Heart right ventricle (tissue), 16 donors: Measurements from ENCODE around the gene FAM151B. TPM values are rescaled to one million over a fixed set of nuclear protein-coding genes. Genes with fewer than 3 reads are reported as not detected.

Source experiments
- ATAC-seq, 8 donors: fragments of 200-7000 bp; cut with Tn5 transposase; one replicate each; pipeline ENCODE4 v1.9.1; 2020; ENCODE audit warnings: mild to moderate bottlenecking in 8 of 8, moderate library complexity in 8 of 8, moderate number of reproducible peaks in 1 of 8
- DNase-seq, 2 donors: peaks; one replicate each; pipeline ENCODE4 v3.0.0-alpha.2; 2020
- H3K27ac ChIP-seq, 10 donors: fragments of 200-600 bp; sonication (generic) in 2 of 10; one replicate each; pipeline versions ENCODE4 v1.5.0 to v1.8.0; 2020 to 2022; ENCODE audit warnings: mild to moderate bottlenecking in 3 of 10
- H3K27me3 ChIP-seq, 7 donors: fragments of 200-600 bp; one replicate each; pipeline ENCODE4 v1.8.0; 2021 to 2022; ENCODE audit warnings: mild to moderate bottlenecking in 2 of 7
- H3K36me3 ChIP-seq, 9 donors: fragments of 200-600 bp; sonication (generic) in 1 of 9; one replicate each; pipeline versions ENCODE4 v1.5.0 to v1.8.0; 2020 to 2022; ENCODE audit warnings: mild to moderate bottlenecking in 2 of 9
- H3K4me1 ChIP-seq, 9 donors: fragments of 200-600 bp; sonication (generic) in 1 of 9; one replicate each; pipeline versions ENCODE4 v1.5.0 to v1.8.0; 2020 to 2022; ENCODE audit warnings: mild to moderate bottlenecking in 4 of 9
- H3K4me3 ChIP-seq, 10 donors: fragments of 200-600 bp; sonication (generic) in 2 of 10; one replicate each; pipeline versions ENCODE4 v1.5.0 to v1.8.0; 2020 to 2022; ENCODE audit warnings: mild to moderate bottlenecking in 7 of 10, moderate library complexity in 2 of 10
- H3K9me3 ChIP-seq, 11 donors: fragments of 200-600 bp in 10 of 11; sonication (generic) in 2 of 11; one replicate each; pipeline versions ENCODE4 v1.5.0 to v1.8.0; 2013 to 2022; ENCODE audit warnings: mild to moderate bottlenecking in 2 of 11, control low read depth in 1 of 11, moderate library complexity in 1 of 11
- CTCF ChIP-seq, 9 donors: fragments of 200-600 bp; sonication (generic) in 2 of 9; IDR thresholded peaks; one replicate each; pipeline versions ENCODE4 v1.5.0 to v1.8.0; 2021 to 2022; ENCODE audit warnings: antibody characterized with exemption in 9 of 9, mild to moderate bottlenecking in 5 of 9, moderate library complexity in 1 of 9
- WGBS, 2 donors: extraction: QIAGEN DNeasy Blood & Tissue Kit; methylation state at CpG; one replicate each; pipeline ENCODE4 v1.1.7; 2013; ENCODE audit warnings: inconsistent platforms in 1 of 2; 5-methylcytosine and 5-hydroxymethylcytosine counted together
- intact Hi-C, 10 donors: fragments of 100-400 bp; cut with DNase I; formaldehyde crosslinking; loops; one replicate each; pipeline versions ENCODE4 v1.11.1 to v1.14.2; 2022
- long read RNA-seq, 3 donors: library from polyadenylated mRNA; unstranded; transcript quantifications; one replicate each; pipeline ENCODE4 v2.0.0, GENCODE V29; 2020 to 2021
- polyA plus RNA-seq, 2 donors: library from polyadenylated mRNA; stranded (reverse); fragments of 200-250 nt; gene quantifications; one replicate each; pipeline ENCODE4 v1.2.3, GENCODE V29; 2013
- total RNA-seq, 10 donors: library from RNA; stranded (reverse); fragmentation: NEBNext Ultra II Directional in 3 of 10; extraction: Animal tissue kit (Norgen Biotek cat#: 25700) in 3 of 10; gene quantifications; one replicate each; pipeline versions ENCODE4 v1.2.1 to v1.2.4, GENCODE V29; 2021 to 2023
- donor health status: Arrhythmogenic right ventricular cardiomyopathy.
- donor health status: ischemic (EF 13 %, LVEDD 7.1; RV severe dilation, severe dysfunction).
- donor health status: healthy with polysubstance abuse.
- donor health status: DM: no; HTN: yes; CAD: no.
- donor health status: DM: no; HTN: no; CAD: no.
- donor health status: ischemic (EF 25% LVEDD 6.9; RV normal size, moderate dysfunction).
- donor health status: ischemic (EF 25% LVEDD 5.7; RV mildly dilated, moderate dysfunction).
- donor health status: healthy.
- donor health status: DM: yes; HTN: yes; CAD: no.
- donor health status: Ischemic cardiomyopathy.
- donor health status: ischemic (EF 35%, LVEDD 5.7; RV mildly dilated, moderate dysfunction).
- donor health status: nonischemic (EF 11% LVEDD 7.7; RV severe dilation, severe dysfunction).
- donor health status: DM: yes; HTN: yes; CAD: no.
- donor health status: PGD.
- donor health status: ischemic (EF 29% LVEDD 5.4; RV normal size, mild dysfunction).
- donor health status: nonischemic (EF 23%, LVEDD 6.1; RV moderate dilation, normal function).

The FAM151B gene
- 1 to 10 TPM; 1.3 to 2.8 (median 1.4) TPM for total RNA-seq
- under 1 TPM; 0.39 to 0.88 TPM for polyA plus RNA-seq
- long read RNA-seq, donor 1 = 0 reads
- long read RNA-seq, donor 2 = 0 reads
- long read RNA-seq, donor 3, partial matches to known transcripts = 0 of 3 reads
- long read RNA-seq, donor 3, other reads (novel, unspliced or antisense) = 1 of 3 reads

GRCh38 chr5:80487829-80488721, at the start of gene FAM151B:
Gene FAM151B (plus strand): TSS chr5:80488100. CDS start chr5:80488124, 24 bp downstream.
- H3K27me3 ChIP-seq = no peaks in the 10 kb centered on the region
- peak in 5 of 9 donors; percentile 10 to 52 (median 47) for TF ChIP-seq CTCF (IDR thresholded peaks at IDR 0.05)
- ATAC-seq = peak; percentile 90 to 98 (median 94)
- H3K36me3 ChIP-seq = peaks cover 0 to 12% (median 0%) of the 10 kb centered on the region in 9 donors
- peak within 1 kb of the TSS; percentile 37 to 78 (median 71) for H3K4me3 ChIP-seq
- DNase-seq = peak; percentile 72 to 77
- H3K27ac ChIP-seq = peak within 1 kb of the TSS in 9 of 10 donors; percentile 54 to 85 (median 80)
- WGBS, 2 donors = 0 to 1% methylated on average over 85 of the region's 85 CpGs
- H3K9me3 ChIP-seq = peaks cover 0 to 16% (median 2%) of the 10 kb centered on the region in 11 donors
- H3K4me1 ChIP-seq = peaks cover 0 to 21% (median 5%) of the 10 kb centered on the region in 9 donors
- intact Hi-C loops = loop anchor here in 8 of 10 donors (5.0 to 10.0 kb wide), 6 partner anchors 167 to 707 kb away; partner anchors contain the start of genes DHFR (in 1 of the 8) and MSH3 (in 1 of the 8)

- ATAC-seq (no peak), DNase-seq (no peak)
- no peak overlapping the region for H3K4me3 ChIP-seq
- H3K4me1 ChIP-seq = no peaks in the 10 kb centered on the region
- H3K9me3 ChIP-seq = no peaks in the 10 kb centered on the region
- TF ChIP-seq CTCF (IDR thresholded peaks at IDR 0.05) = no peak
- H3K27me3 ChIP-seq = no peaks in the 10 kb centered on the region
- no peak overlapping the region for H3K27ac ChIP-seq
- peaks cover 0 to 96% (median 12%) of the 10 kb centered on the region in 9 donors for H3K36me3 ChIP-seq
- intact Hi-C loops = no loop called here
- WGBS, 2 donors = 98 to 99% methylated on average over 4 of the region's 4 CpGs
Measured at GRCh38 chr5:80438739-80439138, 49.2 kb upstream of the FAM151B start.

GRCh38 chr5:80439213-80439612, 48.7 kb upstream of the FAM151B start:
- Histone ChIP-seq H3K27me3 (no peaks in the 10 kb centered on the region), H3K27ac (no peak overlapping the region), H3K4me3 (no peak overlapping the region), H3K36me3 (peaks cover 0 to 98% (median 12%) of the 10 kb centered on the region in 9 donors), H3K9me3 (no peaks in the 10 kb centered on the region), H3K4me1 (no peaks in the 10 kb centered on the region)
- DNase-seq (no peak), ATAC-seq (no peak)
- intact Hi-C loops = no loop called here
- no peak for TF ChIP-seq CTCF (IDR thresholded peaks at IDR 0.05)

- intact Hi-C loops = no loop called here
- no peak for DNase-seq
- no peak for TF ChIP-seq CTCF (IDR thresholded peaks at IDR 0.05)
- ATAC-seq = no peak
- H3K27ac ChIP-seq = no peak overlapping the region
- no peaks in the 10 kb centered on the region for H3K9me3 ChIP-seq
- H3K27me3 ChIP-seq = no peaks in the 10 kb centered on the region
- no peaks in the 10 kb centered on the region for H3K4me1 ChIP-seq
- H3K36me3 ChIP-seq = peaks cover 0 to 98% (median 24%) of the 10 kb centered on the region in 9 donors
- no peak overlapping the region for H3K4me3 ChIP-seq
Measured at GRCh38 chr5:80442742-80443141, 45.2 kb upstream of the FAM151B start.
